H9 (cell line): Measurements from ENCODE around the gene DLX2. TPM values are rescaled to one million over a fixed set of nuclear protein-coding genes. Genes with fewer than 3 reads are reported as not detected.

Experiments
- DNase-seq: peaks from one replicate; pipeline ENCODE4 v3.0.0-alpha.2; 2017
- H2AFZ ChIP-seq: one replicate; pipeline ENCODE4 v1.6.1; 2013; ENCODE audit warnings: mild to moderate bottlenecking, low read length, control low read depth, moderate library complexity
- H2AK5ac ChIP-seq: 2 replicates; pipeline ENCODE4 v1.6.1; 2013; ENCODE audit warnings: low read length, control low read depth, mixed read lengths; ENCODE audit not compliant: insufficient read length
- H2BK120ac ChIP-seq: one replicate; pipeline ENCODE4 v1.6.1; 2013; ENCODE audit warnings: low read depth, mild to moderate bottlenecking, low read length, control low read depth, inconsistent platforms; ENCODE audit not compliant: poor library complexity, severe bottlenecking
- H2BK12ac ChIP-seq: 2 replicates; pipeline ENCODE4 v1.6.1; 2013; ENCODE audit warnings: low read length, control low read depth, mixed read lengths, low read depth; ENCODE audit not compliant: insufficient read length
- H2BK15ac ChIP-seq: 2 replicates; pipeline ENCODE4 v1.6.1; 2013; ENCODE audit warnings: low read depth, low read length, control low read depth
- H2BK20ac ChIP-seq: one replicate; pipeline ENCODE4 v1.6.1; 2013; ENCODE audit warnings: low read depth, mild to moderate bottlenecking, low read length, control low read depth, inconsistent platforms; ENCODE audit not compliant: poor library complexity, severe bottlenecking
- H2BK5ac ChIP-seq: 2 replicates; pipeline ENCODE4 v1.6.1; 2013; ENCODE audit warnings: low read length, control low read depth, mixed read lengths; ENCODE audit not compliant: insufficient read length
- H3K14ac ChIP-seq: 2 replicates; pipeline ENCODE4 v1.6.1; 2013; ENCODE audit warnings: low read length, control low read depth; ENCODE audit not compliant: insufficient read depth
- H3K18ac ChIP-seq: 2 replicates; pipeline ENCODE4 v1.6.1; 2013; ENCODE audit warnings: low read depth, mild to moderate bottlenecking, mixed read lengths, low read length, control low read depth; ENCODE audit not compliant: insufficient read length
- H3K23ac ChIP-seq: 2 replicates; pipeline ENCODE4 v1.6.1; 2013; ENCODE audit warnings: low read length, control low read depth, mixed read lengths, low read depth; ENCODE audit not compliant: insufficient read length
- H3K23me2 ChIP-seq: 2 replicates; pipeline ENCODE4 v1.6.1; 2013; ENCODE audit warnings: low read depth, mild to moderate bottlenecking, mixed read lengths, low read length, control low read depth; ENCODE audit not compliant: insufficient read length, poor library complexity, severe bottlenecking
- H3K27ac ChIP-seq: 2 replicates; pipeline ENCODE4 v1.5.1; 2013; ENCODE audit warnings: low read length, control low read depth, mixed read lengths, low read depth; ENCODE audit not compliant: insufficient read length
- H3K27me3 ChIP-seq: 2 replicates; pipeline ENCODE4 v1.6.1; 2013; ENCODE audit warnings: low read length, control low read depth, inconsistent platforms; ENCODE audit not compliant: insufficient read depth
- H3K4ac ChIP-seq: 2 replicates; pipeline ENCODE4 v1.6.1; 2013; ENCODE audit warnings: low read depth, mild to moderate bottlenecking, control low read depth, inconsistent platforms, low read length, moderate library complexity
- H3K4me1 ChIP-seq: 2 replicates; pipeline ENCODE4 v1.6.1; 2013; ENCODE audit warnings: low read length, control low read depth, inconsistent platforms; ENCODE audit not compliant: insufficient read depth
- H3K4me2 ChIP-seq: 2 replicates; pipeline ENCODE4 v1.6.1; 2013; ENCODE audit warnings: low read length, control low read depth, mixed read lengths; ENCODE audit not compliant: insufficient read length, insufficient read depth
- H3K56ac ChIP-seq: 2 replicates; pipeline ENCODE4 v1.6.1; 2013; ENCODE audit warnings: low read depth, mild to moderate bottlenecking, mixed read lengths, low read length, control low read depth; ENCODE audit not compliant: insufficient read length
- H3K79me1 ChIP-seq: 2 replicates; pipeline ENCODE4 v1.6.1; 2013; ENCODE audit warnings: low read depth, mild to moderate bottlenecking, moderate library complexity, low read length, control low read depth, inconsistent platforms; ENCODE audit not compliant: insufficient read depth, poor library complexity, severe bottlenecking
- H3K79me2 ChIP-seq: 2 replicates; pipeline ENCODE4 v1.6.1; 2013; ENCODE audit warnings: low read length, control low read depth, inconsistent platforms; ENCODE audit not compliant: insufficient read depth
- H3K9ac ChIP-seq: 2 replicates; pipeline ENCODE4 v1.6.1; 2013; ENCODE audit warnings: low read length, control low read depth, mixed read lengths; ENCODE audit not compliant: insufficient read length; ENCODE audit errors: extremely low read depth
- H3K9me3 ChIP-seq: one replicate; pipeline ENCODE4 v1.6.1; 2013; ENCODE audit warnings: low read depth, low read length, inconsistent platforms; ENCODE audit not compliant: control insufficient read depth
- H3T11ph ChIP-seq: one replicate; pipeline ENCODE4 v1.6.1; 2013; ENCODE audit warnings: mild to moderate bottlenecking, low read length, control low read depth, inconsistent platforms
- H4K20me1 ChIP-seq: one replicate; pipeline ENCODE4 v1.6.1; 2013; ENCODE audit not compliant: control insufficient read depth, insufficient read length, insufficient read depth
- H4K5ac ChIP-seq: 2 replicates; pipeline ENCODE4 v1.6.1; 2013; ENCODE audit warnings: low read depth, mild to moderate bottlenecking, mixed read lengths, low read length, control low read depth; ENCODE audit not compliant: insufficient read length
- H4K8ac ChIP-seq: replicated peaks from 2 replicates; pipeline ENCODE4 v1.6.1; 2013; ENCODE audit warnings: low read length, control low read depth, mixed read lengths, low read depth; ENCODE audit not compliant: insufficient read length
- H4K91ac ChIP-seq: 2 replicates; pipeline ENCODE4 v1.6.1; 2013; ENCODE audit warnings: low read depth, mild to moderate bottlenecking, moderate library complexity, mixed read lengths, low read length, control low read depth; ENCODE audit not compliant: insufficient read length
- H3K27ac Mint-ChIP-seq, 3 experiments: 2 replicates in 2 of 3; 3 replicates in 1 of 3; pipeline ENCODE4 v1.8.0; 2020 to 2021; ENCODE audit warnings: mixed read lengths in 3 of 3, mild to moderate bottlenecking in 1 of 3, moderate library complexity in 1 of 3
- H3K27me3 Mint-ChIP-seq: 2 replicates; pipeline ENCODE4 v1.8.0; 2021; ENCODE audit warnings: low read depth, mild to moderate bottlenecking, moderate library complexity, mixed read lengths
- H3K36me3 Mint-ChIP-seq, 3 experiments: 2 replicates in 2 of 3; 3 replicates in 1 of 3; pipeline ENCODE4 v1.8.0; 2020 to 2021; ENCODE audit warnings: low read depth in 3 of 3, mixed read lengths in 3 of 3; ENCODE audit not compliant: insufficient read depth in 1 of 3
- H3K4me1 Mint-ChIP-seq, 2 experiments: 2 replicates each; pipeline ENCODE4 v1.8.0; 2020; ENCODE audit warnings: mixed read lengths in 2 of 2
- H3K4me3 Mint-ChIP-seq, 2 experiments: 2 replicates in 1 of 2; 3 replicates in 1 of 2; pipeline ENCODE4 v1.8.0; 2020 to 2021; ENCODE audit warnings: mild to moderate bottlenecking in 2 of 2, mixed read lengths in 2 of 2, moderate library complexity in 1 of 2
- H3K9me3 Mint-ChIP-seq, 2 experiments: 2 replicates in 1 of 2; 3 replicates in 1 of 2; pipeline ENCODE4 v1.8.0; 2020; ENCODE audit warnings: mild to moderate bottlenecking in 2 of 2, mixed read lengths in 2 of 2, moderate library complexity in 1 of 2
- WGBS: extraction: QIAGEN DNeasy Blood & Tissue Kit; methylation state at CpG from one replicate; pipeline ENCODE4 v1.1.7; 2013; ENCODE audit warnings: missing lambda C conversion rate, low lambda C conversion rate, mixed read lengths; ENCODE audit not compliant: insufficient read length; ENCODE audit errors: extremely low coverage; 5-methylcytosine and 5-hydroxymethylcytosine counted together
- total RNA-seq: library from RNA; stranded (reverse); gene quantifications from 2 replicates; pipeline ENCODE4 v1.2.1, GENCODE V29; 2021
- TF ChIP-seq, protein P1 (sequence below): fragments of 200-600 bp; sonication (generic); conservative IDR thresholded peaks from 3 replicates; pipeline ENCODE4 v1.8.0; 2021; ENCODE audit warnings: antibody characterized with exemption, mild to moderate bottlenecking

DLX2 gene
- total RNA-seq, 1 experiment from 2014 or later: not detected

DNA sequence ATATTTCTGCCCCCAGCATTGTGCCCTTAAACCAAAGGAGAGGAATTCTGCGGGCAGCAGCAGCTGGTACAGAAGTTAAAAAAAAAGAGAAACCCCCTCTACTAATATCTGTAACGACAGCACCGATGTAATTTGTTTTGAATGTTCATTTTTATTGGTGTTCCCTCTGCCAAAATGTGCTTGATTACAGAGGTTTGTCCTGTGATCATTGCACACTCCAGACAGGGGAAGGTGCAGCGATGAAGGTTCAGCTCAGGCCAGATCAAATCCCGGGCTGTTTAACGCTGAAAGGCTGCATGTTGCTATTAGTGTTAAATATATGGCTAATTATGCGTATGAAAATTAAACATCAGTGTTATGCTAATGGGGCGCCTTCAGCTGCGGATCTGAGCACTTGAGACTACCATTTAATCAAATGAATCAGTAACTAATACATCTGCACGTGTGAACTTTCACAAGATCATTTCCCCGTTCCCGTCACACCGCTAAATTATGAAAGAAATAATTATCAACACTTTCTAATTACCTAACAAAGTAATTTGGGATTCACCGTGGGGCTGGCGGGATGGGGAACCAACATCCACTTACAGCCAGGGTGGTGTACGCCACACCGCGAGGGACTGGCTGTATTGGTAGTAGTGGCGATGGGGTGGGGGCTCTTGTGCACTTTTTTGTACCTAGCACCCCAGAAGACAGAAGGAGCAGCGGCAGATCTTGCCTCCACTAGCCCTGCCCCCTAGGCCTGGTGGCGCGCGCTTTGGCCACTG is 18.9 kb downstream of the DLX2 start:
- DNase-seq: no peak
- H2BK20ac ChIP-seq: no peak overlapping the region
- no peak overlapping the region for H2AFZ ChIP-seq
- Mint-ChIP-seq H3K9me3 (peaks cover 2 to 7% of the 10 kb centered on the region in 2 experiments; a peak in 3 of 5 replicates), H3K4me1 (peaks cover 48 to 68% of the 10 kb centered on the region in 2 experiments), H3K27ac (no peak overlapping the region), H3K36me3 (no peaks in the 10 kb centered on the region; a peak in 2 of 7 replicates), H3K27me3 (peaks cover 100% of the 10 kb centered on the region), H3K4me3 (peak overlapping the region; percentile 62 to 95; a peak in 4 of 5 replicates)
- H2BK120ac ChIP-seq: no peak overlapping the region
- H2AK5ac ChIP-seq: no peak overlapping the region
- H3K56ac ChIP-seq: no peak overlapping the region
- WGBS: no CpG with 5 or more reads among the region's 23 CpGs
- no peaks in the 10 kb centered on the region for H3K79me1 ChIP-seq
- H4K5ac ChIP-seq: no peak overlapping the region
- no peak overlapping the region for H3K18ac ChIP-seq
- no peaks in the 10 kb centered on the region for H3K79me2 ChIP-seq
- H4K20me1 ChIP-seq: no peaks in the 10 kb centered on the region
- no peak overlapping the region for H3T11ph ChIP-seq
- peaks cover 2% of the 10 kb centered on the region; the same call in 1 of the 2 replicates for H3K4me1 ChIP-seq
- H3K14ac ChIP-seq: no peak overlapping the region
- H2BK5ac ChIP-seq: no peak overlapping the region
- H3K27ac ChIP-seq: no peak overlapping the region
- H3K9me3 ChIP-seq: no peaks in the 10 kb centered on the region
- no peak overlapping the region for H4K8ac ChIP-seq
- H3K23me2 ChIP-seq: peaks cover 16% of the 10 kb centered on the region
- TF ChIP-seq, protein P1, sequence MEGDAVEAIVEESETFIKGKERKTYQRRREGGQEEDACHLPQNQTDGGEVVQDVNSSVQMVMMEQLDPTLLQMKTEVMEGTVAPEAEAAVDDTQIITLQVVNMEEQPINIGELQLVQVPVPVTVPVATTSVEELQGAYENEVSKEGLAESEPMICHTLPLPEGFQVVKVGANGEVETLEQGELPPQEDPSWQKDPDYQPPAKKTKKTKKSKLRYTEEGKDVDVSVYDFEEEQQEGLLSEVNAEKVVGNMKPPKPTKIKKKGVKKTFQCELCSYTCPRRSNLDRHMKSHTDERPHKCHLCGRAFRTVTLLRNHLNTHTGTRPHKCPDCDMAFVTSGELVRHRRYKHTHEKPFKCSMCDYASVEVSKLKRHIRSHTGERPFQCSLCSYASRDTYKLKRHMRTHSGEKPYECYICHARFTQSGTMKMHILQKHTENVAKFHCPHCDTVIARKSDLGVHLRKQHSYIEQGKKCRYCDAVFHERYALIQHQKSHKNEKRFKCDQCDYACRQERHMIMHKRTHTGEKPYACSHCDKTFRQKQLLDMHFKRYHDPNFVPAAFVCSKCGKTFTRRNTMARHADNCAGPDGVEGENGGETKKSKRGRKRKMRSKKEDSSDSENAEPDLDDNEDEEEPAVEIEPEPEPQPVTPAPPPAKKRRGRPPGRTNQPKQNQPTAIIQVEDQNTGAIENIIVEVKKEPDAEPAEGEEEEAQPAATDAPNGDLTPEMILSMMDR: no peak
- no peak overlapping the region for H3K9ac ChIP-seq
- no peak overlapping the region for H3K4ac ChIP-seq
- H2BK15ac ChIP-seq: no peak overlapping the region
- peaks cover 89% of the 10 kb centered on the region for H3K27me3 ChIP-seq
- peak overlapping the region; percentile 57 for H3K4me2 ChIP-seq
- H3K23ac ChIP-seq: no peak overlapping the region
- no peak overlapping the region for H2BK12ac ChIP-seq
- no peak overlapping the region for H4K91ac ChIP-seq
